ENCODE data around the gene PANX2. TPM values are rescaled to one million over a fixed set of nuclear protein-coding genes. Genes with fewer than 3 reads are reported as not detected.
A peak's percentile ranks its signal among the peaks of the same experiment; 100 is the strongest.

Gene PANX2
- total and polyA plus RNA-seq, 2 of the 13 experiments (the other 11 are each of a cell fraction or from before 2014, with no cell fraction given): 0.15 to 1.1 TPM

GRCh38 chr22:50200461-50201190, 30.1 kb downstream of the PANX2 start, which contains the start of gene SELENOO (continued):
- TF ChIP-seq ZFP90 (CRISPR knock-in tag; IDR thresholded peaks at IDR 0.05; ENCODE audit: borderline replicate concordance) (no peak), NFAT5 (CRISPR knock-in tag; IDR thresholded peaks at IDR 0.05) (no peak), POLR2G (IDR thresholded peaks at IDR 0.05; ENCODE audit: low read depth, low read length) (peak; percentile 75), ZFY (CRISPR knock-in tag; IDR thresholded peaks at IDR 0.05) (peak; percentile 67; the same call in 1 of the 2 replicates), ZBTB39 (CRISPR knock-in tag; IDR thresholded peaks at IDR 0.05) (no peak), ZNF563 (CRISPR knock-in tag; IDR thresholded peaks at IDR 0.05) (no peak; the same call in 1 of the 2 replicates), ZNF205 (CRISPR knock-in tag; IDR thresholded peaks at IDR 0.05) (no peak), KDM3A (CRISPR knock-in tag; IDR thresholded peaks at IDR 0.05; ENCODE audit: low read depth) (no peak), ARNTL (CRISPR knock-in tag; IDR thresholded peaks at IDR 0.05) (0 out of 2 replicates have a peak, but pooled peaks have one; percentile 20), ZNF619 (CRISPR knock-in tag; IDR thresholded peaks at IDR 0.05) (no peak), DBP (CRISPR knock-in tag; IDR thresholded peaks at IDR 0.05; ENCODE audit: not compliant biosample characterization) (no peak), ZMAT3 (CRISPR knock-in tag; conservative IDR thresholded peaks at IDR 0.05) (no peak), ZNF547 (CRISPR knock-in tag; IDR thresholded peaks at IDR 0.05) (no peak), ZNF101 (CRISPR knock-in tag; IDR thresholded peaks at IDR 0.05; ENCODE audit: borderline replicate concordance, low read depth) (no peak), BORCS8-MEF2B (CRISPR knock-in tag; IDR thresholded peaks at IDR 0.05) (no peak), ZNF335 (CRISPR knock-in tag; IDR thresholded peaks at IDR 0.05) (no peak), ZNF12 (CRISPR knock-in tag; IDR thresholded peaks at IDR 0.05) (no peak), JUND (CRISPR knock-in tag; IDR thresholded peaks at IDR 0.05) (no peak), ZNF280B (CRISPR knock-in tag; IDR thresholded peaks at IDR 0.05; ENCODE audit: borderline replicate concordance) (no peak)

Data from HepG2 (cell line).